ENCODE results near the gene TMEM53.

The TMEM53 gene

GRCh38 chr1:44645476-44646244, 28.6 kb downstream of the TMEM53 start:
- DNase-seq = no peak

- DNase-seq = no peak
These were observed 29.5 kb downstream of the TMEM53 start for GRCh38 chr1:44644806-44645205.

- no peak for DNase-seq
These were observed 30.5 kb downstream of the TMEM53 start for GRCh38 chr1:44643721-44644334.

- DNase-seq = no peak
These were observed 31.4 kb downstream of the TMEM53 start for GRCh38 chr1:44642925-44643324.

GRCh38 chr1:44642255-44642654, 32.0 kb downstream of the TMEM53 start:
- DNase-seq = no peak

GRCh38 chr1:44641126-44642102, 32.9 kb downstream of the TMEM53 start:
- DNase-seq = no peak

GRCh38 chr1:44640200-44640853, 34.0 kb downstream of the TMEM53 start:
- DNase-seq = no peak

GRCh38 chr1:44637702-44638411, 36.4 kb downstream of the TMEM53 start:
- no peak for DNase-seq

- DNase-seq = no peak
These were observed 37.3 kb downstream of the TMEM53 start for GRCh38 chr1:44636688-44637598.

- DNase-seq = no peak
These were observed 38.1 kb downstream of the TMEM53 start for GRCh38 chr1:44636083-44636687.

- no peak for DNase-seq
These were observed 38.8 kb downstream of the TMEM53 start for GRCh38 chr1:44635439-44635838.

- DNase-seq = no peak
These were observed 39.6 kb downstream of the TMEM53 start for GRCh38 chr1:44634606-44635189.

GRCh38 chr1:44632598-44632997, 41.7 kb downstream of the TMEM53 start:
- no peak for DNase-seq

- peak; percentile 91 for DNase-seq
These were observed 42.4 kb downstream of the TMEM53 start for GRCh38 chr1:44631647-44632539.

GRCh38 chr1:44631333-44631646, 43.0 kb downstream of the TMEM53 start:
- no peak for DNase-seq

- DNase-seq = no peak
These were observed 44.2 kb downstream of the TMEM53 start for GRCh38 chr1:44630116-44630515.

- no peak for DNase-seq
These were observed 45.1 kb downstream of the TMEM53 start for GRCh38 chr1:44628962-44629756.

- no peak for DNase-seq
These were observed 48.9 kb downstream of the TMEM53 start for GRCh38 chr1:44625348-44625747.
